Caco-2 (cell line): ENCODE measurements around the gene HNF4A. TPM values are rescaled to one million over a fixed set of nuclear protein-coding genes. Genes with fewer than 3 reads are reported as not detected.

Experiments used
- BruUV-seq: library from RNA; stranded (reverse); fragments of 400-500 nt; replicated peaks from 2 replicates; lab custom pipeline; 2021; lab: Mats Ljungman, UMichigan
- CTCF ChIA-PET: fragments of 300-600 bp; sonication (Branson Sonifier 250); formaldehyde crosslinking; loops from one replicate; lab custom pipeline; 2022; ENCODE audit warnings: antibody characterized with exemption; lab: Charles Lee
- POLR2A ChIA-PET: fragments of 300-600 bp; sonication (Branson Sonifier 250); formaldehyde crosslinking; loops from one replicate; lab custom pipeline; 2022; ENCODE audit warnings: antibody characterized with exemption; lab: Charles Lee
- DNase-seq, 2 experiments: peaks; one replicate each; pipeline versions ENCODE4 v3.0.0 to v3.0.0-alpha.2; 2020 to 2022
- H3K27me3 ChIP-seq: replicated peaks from 2 replicates; pipeline ENCODE4 v1.6.0; 2011; ENCODE audit warnings: low read length; ENCODE audit not compliant: control insufficient read depth, insufficient read depth
- H3K36me3 ChIP-seq: 2 replicates; pipeline ENCODE4 v1.5.1; 2011; ENCODE audit warnings: low read length; ENCODE audit not compliant: control insufficient read depth, insufficient read depth
- H3K4me1 ChIP-seq: fragments of 250-450 bp; sonication (Bioruptor Pico); 2 replicates; pipeline ENCODE4 v1.5.1; 2020; ENCODE audit warnings: mild to moderate bottlenecking
- H3K4me3 ChIP-seq: 2 replicates; pipeline ENCODE4 v1.5.1; 2011; ENCODE audit warnings: low read depth, mild to moderate bottlenecking, control low read depth, low read length
- H3K9me3 ChIP-seq: fragments of 250-450 bp; sonication (Bioruptor Pico); 2 replicates; pipeline ENCODE4 v1.5.1; 2020; ENCODE audit warnings: mild to moderate bottlenecking, moderate library complexity
- H3K27ac Mint-ChIP-seq: one replicate; pipeline ENCODE4 v1.8.0; 2022; ENCODE audit warnings: mixed read lengths; ENCODE audit not compliant: unreplicated experiment
- H3K27me3 Mint-ChIP-seq: one replicate; pipeline ENCODE4 v1.8.0; 2022; ENCODE audit warnings: mixed read lengths; ENCODE audit not compliant: insufficient read depth, unreplicated experiment
- H3K36me3 Mint-ChIP-seq: one replicate; pipeline ENCODE4 v1.8.0; 2022; ENCODE audit warnings: mild to moderate bottlenecking, mixed read lengths; ENCODE audit not compliant: insufficient read depth, unreplicated experiment
- H3K4me1 Mint-ChIP-seq: one replicate; pipeline ENCODE4 v1.8.0; 2022; ENCODE audit warnings: low read depth, mixed read lengths; ENCODE audit not compliant: unreplicated experiment
- H3K4me3 Mint-ChIP-seq: one replicate; pipeline ENCODE4 v1.8.0; 2022; ENCODE audit warnings: mild to moderate bottlenecking, moderate library complexity, mixed read lengths; ENCODE audit not compliant: unreplicated experiment
- H3K9me3 Mint-ChIP-seq: one replicate; pipeline ENCODE4 v1.8.0; 2022; ENCODE audit warnings: mixed read lengths; ENCODE audit not compliant: unreplicated experiment
- intact Hi-C: fragments of 100-400 bp; cut with micrococcal nuclease; formaldehyde crosslinking; loops from one replicate; pipeline ENCODE4 v1.10.0; 2022; ENCODE audit not compliant: unreplicated experiment
- total RNA-seq: library from RNA; stranded (reverse); gene quantifications from 2 replicates; pipeline ENCODE4 v1.2.3, GENCODE V29; 2022
- TF ChIP-seq, protein P1 (sequence below), 2 experiments: fragments of 200-600 bp in 1 of 2; IDR thresholded peaks; 1 replicate in 1 of 2; 2 replicates in 1 of 2; pipeline versions ENCODE4 v1.5.1 to v1.8.0; 2011 to 2022; ENCODE audit warnings: antibody characterized with exemption in 1 of 2, control low read depth in 1 of 2, inconsistent platforms in 1 of 2, low read depth in 1 of 2, low read length in 1 of 2, mild to moderate bottlenecking in 1 of 2, moderate library complexity in 1 of 2; ENCODE audit not compliant: insufficient read depth in 1 of 2, severe bottlenecking in 1 of 2, unreplicated experiment in 1 of 2

The HNF4A gene
- total RNA-seq, 1 experiment from 2014 or later, result 292 TPM

DNA sequence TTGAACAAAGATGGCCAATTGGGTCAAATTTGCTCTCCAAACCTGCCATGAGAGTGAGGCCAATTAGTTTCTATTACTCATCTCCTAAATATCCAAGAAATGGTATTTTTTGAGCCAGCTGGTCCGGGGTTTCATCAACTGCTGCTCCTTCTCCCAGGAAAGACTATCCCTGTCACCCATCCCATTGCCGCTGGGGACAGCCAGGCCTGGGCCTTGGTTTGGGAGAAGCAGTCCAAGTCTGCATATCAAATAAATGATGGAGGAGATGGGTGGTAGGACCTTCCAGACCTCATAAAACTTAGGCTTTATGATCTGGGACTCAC lies 73.5 kb downstream of the HNF4A start:
- Histone ChIP-seq H3K36me3 (peaks cover 28% of the 10 kb centered on the region), H3K9me3 (no peaks in the 10 kb centered on the region), H3K27me3 (no peaks in the 10 kb centered on the region), H3K4me1 (peaks cover 3% of the 10 kb centered on the region), H3K4me3 (no peak overlapping the region)
- no TSS peak for BruUV-seq
- no peak overlapping the region for H3K4me3 Mint-ChIP-seq
- intact Hi-C loops, result no loop called here
- TF ChIP-seq, protein P1, sequence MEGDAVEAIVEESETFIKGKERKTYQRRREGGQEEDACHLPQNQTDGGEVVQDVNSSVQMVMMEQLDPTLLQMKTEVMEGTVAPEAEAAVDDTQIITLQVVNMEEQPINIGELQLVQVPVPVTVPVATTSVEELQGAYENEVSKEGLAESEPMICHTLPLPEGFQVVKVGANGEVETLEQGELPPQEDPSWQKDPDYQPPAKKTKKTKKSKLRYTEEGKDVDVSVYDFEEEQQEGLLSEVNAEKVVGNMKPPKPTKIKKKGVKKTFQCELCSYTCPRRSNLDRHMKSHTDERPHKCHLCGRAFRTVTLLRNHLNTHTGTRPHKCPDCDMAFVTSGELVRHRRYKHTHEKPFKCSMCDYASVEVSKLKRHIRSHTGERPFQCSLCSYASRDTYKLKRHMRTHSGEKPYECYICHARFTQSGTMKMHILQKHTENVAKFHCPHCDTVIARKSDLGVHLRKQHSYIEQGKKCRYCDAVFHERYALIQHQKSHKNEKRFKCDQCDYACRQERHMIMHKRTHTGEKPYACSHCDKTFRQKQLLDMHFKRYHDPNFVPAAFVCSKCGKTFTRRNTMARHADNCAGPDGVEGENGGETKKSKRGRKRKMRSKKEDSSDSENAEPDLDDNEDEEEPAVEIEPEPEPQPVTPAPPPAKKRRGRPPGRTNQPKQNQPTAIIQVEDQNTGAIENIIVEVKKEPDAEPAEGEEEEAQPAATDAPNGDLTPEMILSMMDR (IDR thresholded peaks at IDR 0.05; ENCODE audit: insufficient read depth in 1 of 2, low read depth in 1 of 2, low read length in 1 of 2, severe bottlenecking in 1 of 2, unreplicated experiment in 1 of 2), result no peak
- DNase-seq, result no peak
- no peaks in the 10 kb centered on the region for H3K27me3 Mint-ChIP-seq
- POLR2A ChIA-PET, result no interaction called here
- H3K9me3 Mint-ChIP-seq, result no peaks in the 10 kb centered on the region
- peaks cover 13% of the 10 kb centered on the region for H3K36me3 Mint-ChIP-seq
- H3K4me1 Mint-ChIP-seq, result peaks cover 9% of the 10 kb centered on the region
- H3K27ac Mint-ChIP-seq, result no peak overlapping the region
- CTCF ChIA-PET, result no interaction called here

DNA sequence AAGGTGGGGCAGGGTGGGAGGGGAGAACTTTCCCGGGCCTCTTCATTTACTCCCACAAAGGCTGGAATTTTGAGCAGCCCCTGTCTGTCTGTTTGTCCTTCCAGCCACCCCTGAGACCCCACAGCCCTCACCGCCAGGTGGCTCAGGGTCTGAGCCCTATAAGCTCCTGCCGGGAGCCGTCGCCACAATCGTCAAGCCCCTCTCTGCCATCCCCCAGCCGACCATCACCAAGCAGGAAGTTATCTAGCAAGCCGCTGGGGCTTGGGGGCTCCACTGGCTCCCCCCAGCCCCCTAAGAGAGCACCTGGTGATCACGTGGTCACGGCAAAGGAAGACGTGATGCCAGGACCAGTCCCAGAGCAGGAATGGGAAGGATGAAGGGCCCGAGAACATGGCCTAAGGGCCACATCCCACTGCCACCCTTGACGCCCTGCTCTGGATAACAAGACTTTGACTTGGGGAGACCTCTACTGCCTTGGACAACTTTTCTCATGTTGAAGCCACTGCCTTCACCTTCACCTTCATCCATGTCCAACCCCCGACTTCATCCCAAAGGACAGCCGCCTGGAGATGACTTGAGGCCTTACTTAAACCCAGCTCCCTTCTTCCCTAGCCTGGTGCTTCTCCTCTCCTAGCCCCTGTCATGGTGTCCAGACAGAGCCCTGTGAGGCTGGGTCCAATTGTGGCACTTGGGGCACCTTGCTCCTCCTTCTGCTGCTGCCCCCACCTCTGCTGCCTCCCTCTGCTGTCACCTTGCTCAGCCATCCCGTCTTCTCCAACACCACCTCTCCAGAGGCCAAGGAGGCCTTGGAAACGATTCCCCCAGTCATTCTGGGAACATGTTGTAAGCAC lies 74.1 kb downstream of the HNF4A start:
- no peak overlapping the region for H3K4me3 Mint-ChIP-seq
- ChIA-PET POLR2A (no interaction called here), CTCF (no interaction called here)
- intact Hi-C loops, result no loop called here
- H3K36me3 ChIP-seq, result peaks cover 25% of the 10 kb centered on the region
- BruUV-seq, result no TSS peak
- no peak for DNase-seq
- no peaks in the 10 kb centered on the region for H3K9me3 ChIP-seq
- H3K27ac Mint-ChIP-seq, result peak overlapping the region; percentile 62
- H3K4me1 Mint-ChIP-seq, result peaks cover 9% of the 10 kb centered on the region
- TF ChIP-seq, protein P1 (IDR thresholded peaks at IDR 0.05; ENCODE audit: insufficient read depth in 1 of 2, low read depth in 1 of 2, low read length in 1 of 2, severe bottlenecking in 1 of 2, unreplicated experiment in 1 of 2), result no peak
- H3K36me3 Mint-ChIP-seq, result peaks cover 20% of the 10 kb centered on the region
- no peak overlapping the region for H3K4me3 ChIP-seq
- H3K4me1 ChIP-seq, result peaks cover 10% of the 10 kb centered on the region
- H3K9me3 Mint-ChIP-seq, result no peaks in the 10 kb centered on the region
- H3K27me3 ChIP-seq, result no peaks in the 10 kb centered on the region
- no peaks in the 10 kb centered on the region for H3K27me3 Mint-ChIP-seq

DNA sequence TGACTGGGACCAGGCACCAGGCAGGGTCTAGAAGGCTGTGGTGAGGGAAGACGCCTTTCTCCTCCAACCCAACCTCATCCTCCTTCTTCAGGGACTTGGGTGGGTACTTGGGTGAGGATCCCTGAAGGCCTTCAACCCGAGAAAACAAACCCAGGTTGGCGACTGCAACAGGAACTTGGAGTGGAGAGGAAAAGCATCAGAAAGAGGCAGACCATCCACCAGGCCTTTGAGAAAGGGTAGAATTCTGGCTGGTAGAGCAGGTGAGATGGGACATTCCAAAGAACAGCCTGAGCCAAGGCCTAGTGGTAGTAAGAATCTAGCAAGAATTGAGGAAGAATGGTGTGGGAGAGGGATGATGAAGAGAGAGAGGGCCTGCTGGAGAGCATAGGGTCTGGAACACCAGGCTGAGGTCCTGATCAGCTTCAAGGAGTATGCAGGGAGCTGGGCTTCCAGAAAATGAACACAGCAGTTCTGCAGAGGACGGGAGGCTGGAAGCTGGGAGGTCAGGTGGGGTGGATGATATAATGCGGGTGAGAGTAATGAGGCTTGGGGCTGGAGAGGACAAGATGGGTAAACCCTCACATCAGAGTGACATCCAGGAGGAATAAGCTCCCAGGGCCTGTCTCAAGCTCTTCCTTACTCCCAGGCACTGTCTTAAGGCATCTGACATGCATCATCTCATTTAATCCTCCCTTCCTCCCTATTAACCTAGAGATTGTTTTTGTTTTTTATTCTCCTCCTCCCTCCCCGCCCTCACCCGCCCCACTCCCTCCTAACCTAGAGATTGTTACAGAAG lies 75.0 kb downstream of the HNF4A start:
- peak overlapping the region; percentile 62 for H3K27ac Mint-ChIP-seq

More for the DNA sequence above, 75.0 kb downstream of the HNF4A start:
- Histone ChIP-seq H3K36me3 (peaks cover 25% of the 10 kb centered on the region), H3K4me1 (peaks cover 15% of the 10 kb centered on the region), H3K4me3 (no peak overlapping the region), H3K9me3 (no peaks in the 10 kb centered on the region), H3K27me3 (no peaks in the 10 kb centered on the region)
- no TSS peak for BruUV-seq
- ChIA-PET POLR2A (no interaction called here), CTCF (interaction anchor here (0.6 kb wide), 4 partner anchors 23 to 1341 kb away, joined by 3 to 5 read pairs (median 4); no protein-coding TSS in a partner anchor)
- Mint-ChIP-seq H3K4me1 (peaks cover 9% of the 10 kb centered on the region), H3K9me3 (no peaks in the 10 kb centered on the region), H3K4me3 (no peak overlapping the region), H3K27me3 (no peaks in the 10 kb centered on the region), H3K36me3 (peaks cover 22% of the 10 kb centered on the region)
- intact Hi-C loops, result no loop called here
- no peak for DNase-seq
- TF ChIP-seq, protein P1 (IDR thresholded peaks at IDR 0.05; ENCODE audit: insufficient read depth in 1 of 2, low read depth in 1 of 2, low read length in 1 of 2, severe bottlenecking in 1 of 2, unreplicated experiment in 1 of 2), result no peak
